ENCODE data around the gene AIPL1. TPM values are rescaled to one million over a fixed set of nuclear protein-coding genes. Genes with fewer than 3 reads are reported as not detected.

The AIPL1 gene
- total RNA-seq, 3 donors from 2014 or later, result not detected

GRCh38 chr17:6478486-6478885, 43.6 kb upstream of the AIPL1 start:
- Histone ChIP-seq H3K27ac (no peak overlapping the region), H3K36me3 (no peaks in the 10 kb centered on the region)
- TF ChIP-seq POLR2A (IDR thresholded peaks at IDR 0.05), result no peak
- no peak for TF ChIP-seq CTCF (IDR thresholded peaks at IDR 0.05)
- TF ChIP-seq POLR2AphosphoS5 (IDR thresholded peaks at IDR 0.05), result no peak

GRCh38 chr17:6477831-6478383, 43.0 kb upstream of the AIPL1 start:
- intact Hi-C loops (cut with DNase I; ENCODE audit: low total_unique reads), result no loop called here
- Histone ChIP-seq H3K9me3 (no peaks in the 10 kb centered on the region), H3K27ac (no peak overlapping the region), H3K36me3 (no peaks in the 10 kb centered on the region), H3K4me1 (peaks cover 0 to 5% of the 10 kb centered on the region in 2 donors), H3K4me3 (no peak overlapping the region), H3K27me3 (no peaks in the 10 kb centered on the region)
- TF ChIP-seq POLR2A (IDR thresholded peaks at IDR 0.05), result no peak
- no peak for TF ChIP-seq POLR2AphosphoS5 (IDR thresholded peaks at IDR 0.05)
- no peak for TF ChIP-seq CTCF (IDR thresholded peaks at IDR 0.05)
- DNase-seq (ENCODE audit: low spot score in 2 of 2), result no peak

More at GRCh38 chr17:6478486-6478885, 43.6 kb upstream of the AIPL1 start:
- no peak overlapping the region for H3K4me3 ChIP-seq
- no peaks in the 10 kb centered on the region for H3K4me1 ChIP-seq
- no peak for DNase-seq (ENCODE audit: low spot score in 2 of 2)
- intact Hi-C loops (cut with DNase I; ENCODE audit: low total_unique reads), result no loop called here
- H3K9me3 ChIP-seq, result no peaks in the 10 kb centered on the region
- H3K27me3 ChIP-seq, result no peaks in the 10 kb centered on the region

- no peaks in the 10 kb centered on the region for H3K27me3 ChIP-seq
- no peak for DNase-seq (ENCODE audit: low spot score in 2 of 2)
- intact Hi-C loops (cut with DNase I; ENCODE audit: low total_unique reads), result no loop called here
- no peak overlapping the region for H3K27ac ChIP-seq
- TF ChIP-seq POLR2A (IDR thresholded peaks at IDR 0.05) (no peak), POLR2AphosphoS5 (IDR thresholded peaks at IDR 0.05) (no peak)
- H3K36me3 ChIP-seq, result no peaks in the 10 kb centered on the region
- H3K4me3 ChIP-seq, result no peak overlapping the region
- H3K9me3 ChIP-seq, result no peaks in the 10 kb centered on the region
- peaks cover 0 to 5% of the 10 kb centered on the region in 2 donors for H3K4me1 ChIP-seq
These were observed 41.9 kb upstream of the AIPL1 start for GRCh38 chr17:6476810-6477179.

- Histone ChIP-seq H3K27me3 (no peaks in the 10 kb centered on the region), H3K36me3 (no peaks in the 10 kb centered on the region), H3K9me3 (no peaks in the 10 kb centered on the region), H3K4me1 (peaks cover 0 to 5% of the 10 kb centered on the region in 2 donors), H3K4me3 (no peak overlapping the region), H3K27ac (no peak overlapping the region)
- TF ChIP-seq CTCF (IDR thresholded peaks at IDR 0.05) (no peak), POLR2AphosphoS5 (IDR thresholded peaks at IDR 0.05) (no peak), POLR2A (IDR thresholded peaks at IDR 0.05) (no peak)
- no peak for DNase-seq (ENCODE audit: low spot score in 2 of 2)
- intact Hi-C loops (cut with DNase I; ENCODE audit: low total_unique reads), result no loop called here
These were observed 41.3 kb upstream of the AIPL1 start for GRCh38 chr17:6476076-6476809.

GRCh38 chr17:6475411-6475810, 40.5 kb upstream of the AIPL1 start:
- no peak overlapping the region for H3K27ac ChIP-seq
- DNase-seq (ENCODE audit: low spot score in 2 of 2), result no peak
- H3K9me3 ChIP-seq, result no peaks in the 10 kb centered on the region
- intact Hi-C loops (cut with DNase I; ENCODE audit: low total_unique reads), result no loop called here
- no peak overlapping the region for H3K4me3 ChIP-seq
- H3K27me3 ChIP-seq, result no peaks in the 10 kb centered on the region
- TF ChIP-seq POLR2A (IDR thresholded peaks at IDR 0.05) (no peak), CTCF (IDR thresholded peaks at IDR 0.05) (no peak), POLR2AphosphoS5 (IDR thresholded peaks at IDR 0.05) (no peak)
- peaks cover 0 to 5% of the 10 kb centered on the region in 2 donors for H3K4me1 ChIP-seq
- H3K36me3 ChIP-seq, result no peaks in the 10 kb centered on the region
